ENCODE results near the gene DUS1L.

- TF ChIP-seq CTCF (IDR thresholded peaks at IDR 0.05), result no peak
- no peak for TF ChIP-seq ZFX (IDR thresholded peaks at IDR 0.05; ENCODE audit: borderline replicate concordance)
Measured at GRCh38 chr17:82021900-82022309, 43.7 kb downstream of the DUS1L start.

Measured in 22Rv1 (cell line).